Skeletal muscle tissue (tissue), 4 donors: ENCODE data around the gene PTK7. TPM values are rescaled to one million over a fixed set of nuclear protein-coding genes. Genes with fewer than 3 reads are reported as not detected.

ENCODE experiments used
- H3K27ac ChIP-seq: one replicate; pipeline ENCODE4 v1.7.0; 2013; ENCODE audit warnings: mild to moderate bottlenecking, low read depth, low read length, inconsistent platforms
- H3K27me3 ChIP-seq, 3 donors: one replicate each; pipeline ENCODE4 v1.7.0; 2013; ENCODE audit warnings: low read length in 3 of 3; ENCODE audit not compliant: control insufficient read depth in 3 of 3, insufficient read depth in 3 of 3
- H3K36me3 ChIP-seq, 3 donors: one replicate each; pipeline ENCODE4 v1.7.0; 2013; ENCODE audit warnings: low read length in 3 of 3; ENCODE audit not compliant: control insufficient read depth in 3 of 3, insufficient read depth in 3 of 3
- H3K4me1 ChIP-seq, 3 donors: one replicate each; pipeline ENCODE4 v1.7.0; 2013; ENCODE audit warnings: low read length in 3 of 3, mild to moderate bottlenecking in 3 of 3; ENCODE audit not compliant: control insufficient read depth in 3 of 3, insufficient read depth in 3 of 3
- H3K4me3 ChIP-seq, 3 donors: one replicate each; pipeline ENCODE4 v1.7.0; 2013; ENCODE audit warnings: low read length in 3 of 3
- H3K9ac ChIP-seq, 3 donors: one replicate each; pipeline ENCODE4 v1.7.0; 2013; ENCODE audit warnings: low read length in 3 of 3, mild to moderate bottlenecking in 3 of 3, moderate library complexity in 2 of 3, low read depth in 1 of 3
- H3K9me3 ChIP-seq, 3 donors: one replicate each; pipeline ENCODE4 v1.7.0; 2013; ENCODE audit warnings: low read length in 3 of 3; ENCODE audit not compliant: control insufficient read depth in 3 of 3
- total RNA-seq: library from RNA; depleted of rRNA; stranded (reverse); fragments of >200 nt; gene quantifications from one replicate; pipeline ENCODE4 v1.2.3, GENCODE V29; 2014
- donor health status: Osteomylitis.

The PTK7 gene
- total RNA-seq, 1 donor from 2014 or later: 50.1 TPM

DNA sequence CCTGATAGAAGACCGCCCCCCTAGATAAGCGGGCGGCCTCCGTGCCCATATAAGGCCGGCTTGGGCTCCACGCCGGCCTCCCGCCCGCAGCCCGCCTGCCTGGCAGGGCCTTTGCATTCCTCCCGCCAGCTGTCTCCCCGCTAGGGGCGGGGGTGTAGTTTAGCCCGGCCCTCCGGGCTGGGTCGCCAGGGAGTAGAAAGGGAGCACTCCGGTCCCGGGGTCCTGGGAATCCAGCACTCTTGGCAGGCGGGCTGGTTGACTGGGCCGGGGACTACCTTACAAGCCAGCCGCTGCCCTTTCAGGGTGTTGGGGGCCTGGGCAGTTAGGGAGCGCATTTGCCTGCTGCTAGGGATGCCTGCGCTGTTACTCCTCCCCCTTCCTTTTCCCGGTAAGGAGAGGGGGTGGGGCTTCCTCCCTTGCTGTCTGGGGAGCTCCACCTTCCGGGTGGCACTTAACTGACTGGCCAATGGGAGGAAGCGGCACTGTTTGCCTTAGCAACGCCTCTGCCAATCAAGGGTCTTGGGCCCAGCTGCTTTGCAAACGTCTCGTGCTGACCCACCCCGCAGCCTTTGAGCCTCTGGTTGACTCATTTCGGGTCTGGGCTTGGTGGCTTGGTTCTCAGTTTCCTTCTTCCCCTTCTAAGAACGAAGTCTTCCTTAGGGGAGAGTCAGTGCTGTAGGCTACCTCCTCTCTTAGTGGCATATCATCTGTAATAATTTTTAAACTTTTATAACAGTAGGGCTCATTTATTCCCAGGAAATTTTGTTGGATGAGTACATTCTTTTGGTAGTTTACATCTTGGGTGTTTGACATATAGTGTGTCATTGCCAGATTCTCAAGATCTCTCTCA, 98.4 kb downstream of the PTK7 start:
- Histone ChIP-seq H3K4me1 (peaks cover 42 to 51% (median 45%) of the 10 kb centered on the region in 3 donors), H3K27ac (peak overlapping the region; percentile 92), H3K9me3 (no peaks in the 10 kb centered on the region), H3K36me3 (peaks cover 37 to 40% (median 38%) of the 10 kb centered on the region in 3 donors), H3K4me3 (peak overlapping the region; percentile 83 to 96 (median 85)), H3K9ac (peak overlapping the region; percentile 81 to 96 (median 91)), H3K27me3 (no peaks in the 10 kb centered on the region)

DNA sequence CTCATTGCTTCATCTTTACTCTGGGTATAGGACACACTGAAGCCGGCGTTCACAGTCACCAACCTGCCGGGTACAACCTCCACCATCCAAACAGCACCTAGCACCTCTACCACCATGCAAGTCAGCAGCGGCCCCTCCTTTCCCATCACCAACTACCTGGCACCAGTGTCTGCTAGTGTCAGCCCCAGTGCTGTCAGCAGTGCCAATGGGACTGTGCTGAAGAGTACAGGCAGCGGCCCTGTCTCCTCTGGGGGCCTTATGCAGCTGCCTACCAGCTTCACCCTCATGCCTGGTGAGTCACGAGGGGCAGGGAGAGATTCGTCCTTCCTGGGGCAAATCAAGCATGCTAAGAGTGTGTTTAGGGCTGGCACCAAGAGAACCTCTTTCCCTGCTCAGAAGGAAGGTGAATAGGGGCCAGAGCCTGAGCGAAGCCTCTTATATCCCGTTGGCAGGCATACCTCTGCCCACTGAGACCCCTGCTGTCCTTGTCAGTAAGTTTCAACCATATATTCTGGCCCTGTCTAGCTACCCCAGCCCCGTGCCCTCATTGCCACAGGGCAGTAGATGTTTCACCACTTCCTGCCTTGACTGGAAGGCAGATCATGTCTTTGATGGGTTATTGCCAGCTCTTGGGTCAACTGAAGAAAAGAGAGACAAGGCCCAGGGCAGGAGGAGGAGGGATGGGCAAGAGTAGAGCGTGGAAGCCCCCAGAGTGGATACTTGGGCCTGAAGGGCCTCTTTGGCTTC, 99.7 kb downstream of the PTK7 start:
- Histone ChIP-seq H3K36me3 (peaks cover 40 to 46% (median 41%) of the 10 kb centered on the region in 3 donors), H3K9me3 (no peaks in the 10 kb centered on the region), H3K27ac (peak overlapping the region; percentile 92), H3K4me3 (no peak overlapping the region), H3K4me1 (peaks cover 37 to 43% (median 38%) of the 10 kb centered on the region in 3 donors), H3K9ac (peak overlapping the region; percentile 3 to 40 (median 22)), H3K27me3 (no peaks in the 10 kb centered on the region)

- no peak overlapping the region for H3K4me3 ChIP-seq
- peak overlapping the region; percentile 92 for H3K27ac ChIP-seq
- H3K4me1 ChIP-seq: peaks cover 37 to 44% (median 39%) of the 10 kb centered on the region in 3 donors
- H3K9me3 ChIP-seq: no peaks in the 10 kb centered on the region
- H3K9ac ChIP-seq: peak overlapping the region in 2 of 3 donors; percentile 22 to 40
- no peaks in the 10 kb centered on the region for H3K27me3 ChIP-seq
- peaks cover 40 to 46% (median 43%) of the 10 kb centered on the region in 3 donors for H3K36me3 ChIP-seq
Measured at GRCh38 chr6:43176423-43176786, 100.3 kb downstream of the PTK7 start.

DNA sequence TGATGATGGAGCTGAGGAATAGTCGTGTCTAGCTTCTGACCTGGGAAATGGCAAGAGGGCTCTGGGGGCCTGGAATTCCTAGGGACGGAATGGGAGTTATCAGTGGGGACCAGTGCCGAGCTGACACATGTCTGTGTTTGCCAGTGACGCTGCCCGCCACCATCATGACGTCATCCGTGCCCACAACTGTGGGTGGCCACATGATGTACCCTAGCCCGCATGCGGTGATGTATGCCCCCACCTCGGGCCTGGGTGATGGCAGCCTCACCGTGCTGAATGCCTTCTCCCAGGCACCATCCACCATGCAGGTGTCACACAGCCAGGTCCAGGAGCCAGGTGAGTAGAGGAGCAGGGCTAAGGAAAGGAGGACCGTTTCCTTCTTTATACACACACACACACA, 102.0 kb downstream of the PTK7 start:
- peaks cover 41 to 44% (median 43%) of the 10 kb centered on the region in 3 donors for H3K4me1 ChIP-seq
- H3K4me3 ChIP-seq: no peak overlapping the region
- H3K36me3 ChIP-seq: peaks cover 40 to 46% (median 43%) of the 10 kb centered on the region in 3 donors
- H3K9me3 ChIP-seq: no peaks in the 10 kb centered on the region
- no peak overlapping the region for H3K9ac ChIP-seq
- no peak overlapping the region for H3K27ac ChIP-seq
- no peaks in the 10 kb centered on the region for H3K27me3 ChIP-seq

DNA sequence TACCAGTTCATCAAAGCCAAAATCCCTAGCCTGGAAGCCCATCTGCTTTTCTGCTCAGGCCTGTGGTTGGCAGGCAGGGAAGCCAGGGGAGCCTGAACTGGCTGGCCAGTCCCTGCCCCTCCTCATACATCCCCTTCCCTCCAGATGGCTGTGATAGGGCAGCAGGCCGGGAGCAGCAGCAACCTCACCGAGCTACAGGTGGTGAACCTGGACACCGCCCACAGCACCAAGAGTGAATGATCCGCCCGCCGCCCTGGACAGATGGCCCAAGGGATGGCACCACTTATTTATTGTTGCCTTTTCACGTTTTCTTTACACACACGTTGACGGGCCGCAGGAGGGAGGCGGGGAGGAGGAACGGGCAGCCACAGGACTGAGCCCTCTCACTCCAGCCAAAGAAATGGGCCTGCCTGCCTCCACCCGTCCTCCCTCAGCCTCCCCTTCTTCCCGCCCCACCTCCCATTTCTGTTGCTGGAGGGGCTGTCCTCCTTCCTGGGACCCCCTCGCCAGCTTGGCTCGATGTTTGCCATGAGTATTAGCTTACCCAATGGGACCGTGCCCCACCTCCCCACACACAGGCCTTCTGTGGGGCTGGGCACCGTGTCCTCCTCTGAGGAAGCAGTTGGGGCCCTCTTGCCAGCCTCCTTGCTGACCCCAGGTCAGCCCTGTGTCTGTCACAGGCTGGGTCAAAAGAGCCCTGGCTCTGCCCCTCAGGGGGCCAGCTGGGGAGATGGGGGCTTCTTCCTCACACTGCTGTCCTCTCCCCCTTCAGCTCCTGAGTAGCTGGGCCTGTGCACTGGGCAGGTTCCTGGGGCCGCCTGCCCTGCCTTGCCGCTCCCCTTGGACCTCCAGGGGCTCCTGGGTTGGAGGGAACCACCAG, 103.1 kb downstream of the PTK7 start:
- H3K36me3 ChIP-seq: peaks cover 40 to 43% (median 41%) of the 10 kb centered on the region in 3 donors
- no peak overlapping the region for H3K9ac ChIP-seq
- no peaks in the 10 kb centered on the region for H3K27me3 ChIP-seq
- H3K4me3 ChIP-seq: no peak overlapping the region
- H3K27ac ChIP-seq: no peak overlapping the region
- H3K9me3 ChIP-seq: no peaks in the 10 kb centered on the region
- H3K4me1 ChIP-seq: peaks cover 36 to 43% (median 37%) of the 10 kb centered on the region in 3 donors

- no peak overlapping the region for H3K27ac ChIP-seq
- H3K9ac ChIP-seq: no peak overlapping the region
- peaks cover 45 to 48% (median 46%) of the 10 kb centered on the region in 3 donors for H3K36me3 ChIP-seq
- peaks cover 31 to 40% (median 36%) of the 10 kb centered on the region in 3 donors for H3K4me1 ChIP-seq
- H3K27me3 ChIP-seq: no peaks in the 10 kb centered on the region
- no peaks in the 10 kb centered on the region for H3K9me3 ChIP-seq
- no peak overlapping the region for H3K4me3 ChIP-seq
Measured at GRCh38 chr6:43180058-43180457, 103.9 kb downstream of the PTK7 start.

- Histone ChIP-seq H3K27me3 (no peaks in the 10 kb centered on the region), H3K9ac (peak overlapping the region in 1 of 3 donors; percentile 28), H3K4me3 (no peak overlapping the region), H3K36me3 (peaks cover 43 to 46% (median 45%) of the 10 kb centered on the region in 3 donors), H3K4me1 (peaks cover 21 to 31% (median 27%) of the 10 kb centered on the region in 3 donors), H3K27ac (no peak overlapping the region), H3K9me3 (no peaks in the 10 kb centered on the region)
Measured at GRCh38 chr6:43180985-43181384, 104.9 kb downstream of the PTK7 start.

- Histone ChIP-seq H3K36me3 (peaks cover 42 to 46% (median 44%) of the 10 kb centered on the region in 3 donors), H3K27me3 (no peaks in the 10 kb centered on the region), H3K4me1 (peaks cover 16 to 26% (median 22%) of the 10 kb centered on the region in 3 donors), H3K27ac (peak overlapping the region; percentile 57), H3K9ac (peak overlapping the region; percentile 85 to 87 (median 86)), H3K9me3 (no peaks in the 10 kb centered on the region), H3K4me3 (peak overlapping the region; percentile 77 to 95 (median 93))
Measured at GRCh38 chr6:43181621-43181941, 105.5 kb downstream of the PTK7 start.
